Measurements from ENCODE around the gene LBHD2. TPM values are rescaled to one million over a fixed set of nuclear protein-coding genes. Genes with fewer than 3 reads are reported as not detected.
A peak's percentile ranks its signal among the peaks of the same experiment; 100 is the strongest.

Gene LBHD2
- polyA plus RNA-seq, 1 of the 3 experiments (the other 2 are of a cell fraction) = not detected

DNA sequence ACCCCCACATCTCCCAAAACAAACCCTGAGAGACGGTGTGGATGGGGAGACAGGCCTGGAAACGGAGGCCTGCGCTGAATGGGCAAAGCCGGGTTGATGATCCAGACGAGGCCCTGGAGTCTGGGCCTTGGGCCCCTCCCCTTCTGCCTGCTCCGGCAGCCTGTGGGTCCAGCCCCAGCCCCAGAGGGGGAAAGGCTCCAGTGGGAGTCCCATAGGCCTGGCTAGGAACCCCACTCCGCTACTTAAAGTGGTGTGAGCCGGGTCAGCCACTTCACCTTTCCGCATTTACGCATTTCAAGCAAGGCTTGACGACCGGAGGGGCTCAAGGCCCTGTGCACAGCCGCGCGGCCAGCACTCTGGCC, 38.6 kb downstream of the LBHD2 start:
- Histone ChIP-seq H3K9ac (peak overlapping the region; percentile 24; the same call in 1 of the 2 replicates), H3K36me3 (replicated peaks in 1 of 2; ENCODE audit: control insufficient read depth in 1 of 2, insufficient read depth in 2 of 2, low read length in 1 of 2) (no peaks in the 10 kb centered on the region), H3K9me2 (no peaks in the 10 kb centered on the region), H3K27ac (ENCODE audit: low read depth in 2 of 2, low read length in 1 of 2) (peak overlapping the region; percentile 27 to 69; a peak in 3 of 4 replicates), H3K4me1 (ENCODE audit: control insufficient read depth in 1 of 2, insufficient read depth in 2 of 2, low read depth in 1 of 2, low read length in 1 of 2) (peaks cover 11 to 27% of the 10 kb centered on the region in 2 experiments), H2AFZ (ENCODE audit: low read depth) (peak overlapping the region; percentile 69; the same call in 1 of the 2 replicates), H3K4me3 (ENCODE audit: low read depth in 2 of 2, low read length in 1 of 2) (no peak overlapping the region), H3K79me2 (ENCODE audit: insufficient read depth) (no peaks in the 10 kb centered on the region), H3K9me3 (no peaks in the 10 kb centered on the region), H3K27me3 (ENCODE audit: insufficient read depth) (no peaks in the 10 kb centered on the region), H3K4me2 (peak overlapping the region; percentile 66; the same call in 1 of the 2 replicates), H3F3A (replicated peaks; ENCODE audit: insufficient read depth) (peaks cover 9% of the 10 kb centered on the region), H4K20me1 (ENCODE audit: insufficient read depth) (no peaks in the 10 kb centered on the region)
- ChIA-PET CTCF (no interaction called here), POLR2A (no interaction called here)
- peak; percentile 60 for DNase-seq
- TF ChIP-seq, protein P1, sequence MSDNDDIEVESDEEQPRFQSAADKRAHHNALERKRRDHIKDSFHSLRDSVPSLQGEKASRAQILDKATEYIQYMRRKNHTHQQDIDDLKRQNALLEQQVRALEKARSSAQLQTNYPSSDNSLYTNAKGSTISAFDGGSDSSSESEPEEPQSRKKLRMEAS (IDR thresholded peaks at IDR 0.05; ENCODE audit: low read depth) = no peak
- TF ChIP-seq SIN3A (IDR thresholded peaks at IDR 0.05; ENCODE audit: borderline replicate concordance, low read depth, low read length) (no peak), RFX5 (IDR thresholded peaks at IDR 0.05; ENCODE audit: low read length) (no peak), TAF1 (IDR thresholded peaks at IDR 0.05; ENCODE audit: borderline replicate concordance, low read depth, low read length) (no peak), RAD21 (IDR thresholded peaks at IDR 0.05; ENCODE audit: low read length) (no peak), FOSL2 (IDR thresholded peaks at IDR 0.05; ENCODE audit: borderline replicate concordance, low read depth) (no peak), MEF2A (IDR thresholded peaks at IDR 0.05; ENCODE audit: borderline replicate concordance, low read depth) (no peak), GABPA (IDR thresholded peaks at IDR 0.05; ENCODE audit: low read depth) (no peak), YY1 (IDR thresholded peaks at IDR 0.05; ENCODE audit: low read depth) (no peak), FOXM1 (IDR thresholded peaks at IDR 0.05; ENCODE audit: low read depth) (no peak)
- TF ChIP-seq, protein P2, sequence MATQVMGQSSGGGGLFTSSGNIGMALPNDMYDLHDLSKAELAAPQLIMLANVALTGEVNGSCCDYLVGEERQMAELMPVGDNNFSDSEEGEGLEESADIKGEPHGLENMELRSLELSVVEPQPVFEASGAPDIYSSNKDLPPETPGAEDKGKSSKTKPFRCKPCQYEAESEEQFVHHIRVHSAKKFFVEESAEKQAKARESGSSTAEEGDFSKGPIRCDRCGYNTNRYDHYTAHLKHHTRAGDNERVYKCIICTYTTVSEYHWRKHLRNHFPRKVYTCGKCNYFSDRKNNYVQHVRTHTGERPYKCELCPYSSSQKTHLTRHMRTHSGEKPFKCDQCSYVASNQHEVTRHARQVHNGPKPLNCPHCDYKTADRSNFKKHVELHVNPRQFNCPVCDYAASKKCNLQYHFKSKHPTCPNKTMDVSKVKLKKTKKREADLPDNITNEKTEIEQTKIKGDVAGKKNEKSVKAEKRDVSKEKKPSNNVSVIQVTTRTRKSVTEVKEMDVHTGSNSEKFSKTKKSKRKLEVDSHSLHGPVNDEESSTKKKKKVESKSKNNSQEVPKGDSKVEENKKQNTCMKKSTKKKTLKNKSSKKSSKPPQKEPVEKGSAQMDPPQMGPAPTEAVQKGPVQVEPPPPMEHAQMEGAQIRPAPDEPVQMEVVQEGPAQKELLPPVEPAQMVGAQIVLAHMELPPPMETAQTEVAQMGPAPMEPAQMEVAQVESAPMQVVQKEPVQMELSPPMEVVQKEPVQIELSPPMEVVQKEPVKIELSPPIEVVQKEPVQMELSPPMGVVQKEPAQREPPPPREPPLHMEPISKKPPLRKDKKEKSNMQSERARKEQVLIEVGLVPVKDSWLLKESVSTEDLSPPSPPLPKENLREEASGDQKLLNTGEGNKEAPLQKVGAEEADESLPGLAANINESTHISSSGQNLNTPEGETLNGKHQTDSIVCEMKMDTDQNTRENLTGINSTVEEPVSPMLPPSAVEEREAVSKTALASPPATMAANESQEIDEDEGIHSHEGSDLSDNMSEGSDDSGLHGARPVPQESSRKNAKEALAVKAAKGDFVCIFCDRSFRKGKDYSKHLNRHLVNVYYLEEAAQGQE (IDR thresholded peaks at IDR 0.05; ENCODE audit: low read depth, low read length) = no peak
- TF ChIP-seq, protein P3, sequence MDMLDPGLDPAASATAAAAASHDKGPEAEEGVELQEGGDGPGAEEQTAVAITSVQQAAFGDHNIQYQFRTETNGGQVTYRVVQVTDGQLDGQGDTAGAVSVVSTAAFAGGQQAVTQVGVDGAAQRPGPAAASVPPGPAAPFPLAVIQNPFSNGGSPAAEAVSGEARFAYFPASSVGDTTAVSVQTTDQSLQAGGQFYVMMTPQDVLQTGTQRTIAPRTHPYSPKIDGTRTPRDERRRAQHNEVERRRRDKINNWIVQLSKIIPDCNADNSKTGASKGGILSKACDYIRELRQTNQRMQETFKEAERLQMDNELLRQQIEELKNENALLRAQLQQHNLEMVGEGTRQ (IDR thresholded peaks at IDR 0.05; ENCODE audit: borderline replicate concordance, low read depth, low read length) = no peak
- 55% methylated on average over 13 of the region's 15 CpGs for WGBS (ENCODE audit: low lambda C conversion rate)
